NOMO-1 (cell line): ENCODE results near the gene BRMS1L.
A peak's percentile ranks its signal among the peaks of the same experiment; 100 is the strongest.
"Not testable (repeated sequence)": the region's sequence is repeated elsewhere in the genome, so short reads cannot be mapped to it uniquely, and the experiment has no call there.

ENCODE experiments used
- DNase-seq, 2 experiments: peaks; one replicate each; lab custom pipeline; 2025; ENCODE audit not compliant: unreplicated experiment in 2 of 2; lab: John Stamatoyannopoulos, UW

Gene BRMS1L

DNA sequence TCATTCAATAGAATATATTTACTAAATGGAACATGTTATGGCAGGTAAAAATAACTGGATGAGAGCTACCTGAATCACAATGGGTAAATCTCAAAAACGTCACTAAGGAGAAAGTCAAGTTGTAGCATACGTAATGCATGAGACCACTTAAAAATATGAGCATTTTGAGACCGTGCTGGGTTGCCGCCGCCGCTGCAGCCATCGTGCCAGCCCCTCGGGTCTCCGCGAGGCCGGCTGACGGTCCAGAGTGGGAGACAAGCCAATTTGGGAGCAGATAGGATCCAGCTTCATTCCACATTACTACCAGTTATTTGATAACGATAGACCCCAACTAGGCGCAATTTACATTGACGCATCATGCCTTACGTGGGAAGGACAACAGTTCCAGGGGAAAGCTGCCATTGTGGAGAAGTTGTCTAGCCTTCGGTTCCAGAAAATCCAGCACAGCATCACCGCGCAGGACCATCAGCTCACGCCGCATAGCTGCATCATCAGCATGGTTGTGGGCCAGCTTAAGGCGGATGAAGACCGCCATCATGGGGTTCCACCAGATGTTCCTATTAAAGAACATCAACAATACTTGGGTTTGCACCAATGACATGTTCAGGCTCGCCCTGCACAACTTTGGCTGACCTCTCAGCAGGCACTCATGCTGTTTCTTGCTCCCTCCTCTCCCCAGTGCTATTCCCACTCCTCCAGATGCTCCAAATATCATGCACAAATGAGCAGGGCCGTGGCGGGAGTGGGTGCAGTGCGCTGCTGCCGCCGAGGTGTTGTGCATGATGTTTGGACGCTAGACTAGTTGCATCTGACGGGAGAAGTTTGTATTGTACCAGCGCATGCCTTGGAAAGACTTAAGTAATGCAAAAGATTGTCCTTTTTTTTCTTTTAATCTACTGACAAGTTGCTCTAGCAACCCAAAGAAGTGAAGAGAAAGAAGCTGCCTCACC is 6.3 kb upstream of the BRMS1L start:
- no peak for DNase-seq

DNA sequence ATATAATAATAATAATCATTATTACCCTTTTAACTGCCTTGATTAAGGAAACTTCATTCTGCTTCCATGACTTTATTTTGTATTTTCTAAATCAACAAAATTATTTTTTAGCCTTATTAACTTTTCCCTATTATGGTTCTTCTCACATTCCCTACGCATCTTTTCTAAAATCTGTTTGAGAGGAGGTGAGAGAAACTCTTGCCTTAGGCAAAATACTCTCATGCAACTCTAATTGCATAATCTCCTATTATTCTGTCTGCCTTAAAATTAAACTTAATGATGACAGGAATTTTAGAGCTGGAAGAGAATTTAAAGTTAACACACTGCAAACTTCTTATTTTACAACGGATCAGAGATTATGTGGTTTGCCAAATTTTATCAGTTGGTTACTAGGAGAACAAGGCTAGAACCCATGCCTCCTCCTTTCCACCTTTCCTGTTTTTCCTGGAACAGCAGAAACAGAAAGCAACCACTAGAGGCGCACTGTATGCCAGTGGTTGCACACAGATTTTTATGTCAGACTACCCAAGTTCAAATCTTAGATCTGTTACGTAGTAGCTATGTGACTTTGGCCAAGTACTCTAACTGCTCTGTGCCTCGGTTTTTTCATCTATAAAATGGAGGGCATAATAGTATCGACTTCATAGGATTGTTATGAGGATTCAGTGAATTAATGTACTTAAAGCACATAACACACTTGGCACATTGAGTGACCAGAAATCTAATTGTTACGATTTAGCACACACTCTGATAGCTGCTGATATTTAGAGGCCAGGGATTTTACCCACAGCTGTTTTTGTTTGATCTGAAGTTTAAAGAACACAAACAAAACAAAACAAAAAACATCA is 4.3 kb upstream of the BRMS1L start:
- DNase-seq: peak in 1 of 2 experiments; percentile 46

DNA sequence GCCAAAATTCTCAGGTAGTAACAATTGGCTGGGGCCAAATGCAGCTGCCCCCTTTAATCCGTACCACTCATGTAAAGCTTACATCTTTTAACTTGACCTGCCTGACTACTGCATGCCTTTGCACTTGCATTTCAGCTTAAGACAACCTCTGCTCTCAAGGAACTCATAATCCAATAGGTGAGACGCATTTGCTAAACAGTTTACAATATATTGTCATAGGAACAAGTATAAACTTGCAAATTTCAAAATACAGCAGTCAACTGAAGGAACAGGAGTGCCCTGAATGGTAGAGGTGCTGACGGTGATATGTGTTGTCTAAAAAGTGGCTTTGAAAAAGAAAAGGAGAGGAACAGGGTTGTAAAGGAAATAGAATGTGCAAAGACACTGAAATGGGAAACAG is 3.6 kb upstream of the BRMS1L start:
- DNase-seq: no peak

DNA sequence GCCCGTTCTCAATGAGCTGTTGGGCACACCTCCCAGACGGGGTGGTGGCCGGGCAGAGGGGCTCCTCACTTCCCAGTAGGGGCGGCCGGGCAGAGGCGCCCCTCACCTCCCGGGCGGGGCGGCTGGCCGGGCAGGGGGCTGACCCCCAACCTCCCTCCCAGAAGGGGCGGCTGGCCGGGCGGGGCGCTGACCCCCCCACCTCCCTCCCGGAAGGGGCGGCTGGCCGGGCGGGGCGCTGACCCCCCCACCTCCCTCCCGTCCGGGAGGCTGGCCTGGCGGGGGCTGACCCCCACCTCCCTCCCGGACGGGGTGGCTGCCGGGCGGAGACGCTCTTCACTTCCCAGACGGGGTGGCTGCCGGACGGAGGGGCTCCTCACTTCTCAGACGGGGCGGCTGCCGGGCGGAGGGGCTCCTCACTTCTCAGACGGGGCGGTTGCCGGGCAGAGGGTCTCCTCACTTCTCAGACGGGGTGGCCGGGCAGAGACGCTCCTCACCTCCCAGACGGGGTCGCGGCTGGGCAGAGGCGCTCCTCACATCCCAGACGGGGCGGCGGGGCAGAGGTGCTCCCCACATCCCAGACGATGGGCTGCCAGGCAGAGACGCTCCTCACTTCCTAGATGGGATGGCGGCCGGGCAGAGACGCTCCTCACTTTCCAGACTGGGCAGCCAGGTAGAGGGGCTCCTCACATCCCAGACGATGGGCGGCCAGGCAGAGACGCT is 1.5 kb upstream of the BRMS1L start:
- not testable (repeated sequence) for DNase-seq

DNA sequence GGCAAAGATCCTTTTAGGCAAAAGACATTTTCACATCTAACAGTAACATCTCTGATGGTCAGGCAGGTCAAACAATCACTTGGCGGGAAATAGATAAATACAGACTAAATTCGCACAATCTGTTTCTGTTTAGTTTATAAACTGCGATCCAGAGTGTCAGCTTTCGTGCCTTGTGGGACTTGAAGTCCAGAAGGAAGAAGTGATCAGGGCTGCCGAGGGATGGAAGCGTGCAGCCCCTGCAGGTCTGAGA is 245 bp upstream of the BRMS1L start:
- DNase-seq: no peak

DNA sequence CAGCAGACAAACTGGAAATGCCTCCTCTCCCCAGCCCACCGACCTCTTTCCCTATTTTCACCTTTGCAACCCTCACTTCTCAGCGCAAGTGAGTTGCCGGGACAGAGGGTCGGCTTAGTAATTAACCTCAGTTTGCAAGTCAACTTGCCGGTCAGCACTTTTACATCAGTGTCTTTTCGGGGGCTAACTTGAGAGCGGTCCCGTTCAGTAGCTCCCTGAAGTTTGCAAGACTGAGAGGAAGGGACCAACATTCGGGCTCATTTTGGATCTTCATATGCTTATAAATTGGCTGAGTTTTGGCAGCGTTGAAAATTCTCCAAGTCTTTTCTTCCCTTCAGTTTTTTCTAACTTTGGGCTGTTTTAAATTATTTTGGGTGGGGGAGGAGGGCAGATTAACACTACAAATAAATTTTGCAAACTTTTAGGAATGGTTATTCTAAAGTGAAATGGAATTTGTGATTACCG is 846 bp downstream of the BRMS1L start:
- no peak for DNase-seq

DNA sequence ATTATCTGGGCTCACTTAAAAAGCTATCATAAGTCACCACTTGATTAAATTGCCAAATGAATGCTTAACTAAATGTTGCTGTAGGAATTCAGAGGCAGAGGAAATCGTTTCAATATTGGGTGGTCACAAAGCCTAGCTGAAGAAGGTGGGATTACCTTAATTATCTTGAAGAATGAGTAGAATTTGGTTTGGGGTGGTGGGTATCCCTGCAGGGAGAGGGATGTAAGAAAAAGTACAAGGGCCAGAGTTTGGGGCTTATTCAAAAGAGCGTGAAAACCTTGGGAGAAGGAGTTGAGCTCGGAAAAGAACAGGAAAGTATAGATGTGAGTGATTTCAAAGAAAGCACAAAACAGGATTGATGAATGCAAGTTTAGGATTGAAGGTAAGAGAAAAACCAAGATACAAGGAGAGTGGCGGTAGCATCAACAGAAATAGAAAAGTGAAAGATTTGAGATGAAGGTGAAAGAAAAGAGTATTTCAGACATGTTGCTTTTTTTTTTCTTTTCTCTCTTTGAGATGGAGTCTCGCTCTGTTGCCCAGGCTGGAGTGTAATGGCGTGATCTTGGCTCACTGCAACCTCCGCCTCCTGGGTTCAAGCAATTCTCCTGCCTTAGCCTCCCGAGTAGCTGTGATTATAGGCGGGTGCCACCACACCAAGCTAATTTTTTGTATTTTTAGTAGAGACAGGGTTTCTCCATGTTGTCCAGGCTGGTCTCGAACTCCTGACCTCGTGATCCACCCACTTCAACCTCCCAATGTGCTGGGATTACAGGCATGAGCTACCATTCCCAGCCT is 1.7 kb downstream of the BRMS1L start:
- no peak for DNase-seq

DNA sequence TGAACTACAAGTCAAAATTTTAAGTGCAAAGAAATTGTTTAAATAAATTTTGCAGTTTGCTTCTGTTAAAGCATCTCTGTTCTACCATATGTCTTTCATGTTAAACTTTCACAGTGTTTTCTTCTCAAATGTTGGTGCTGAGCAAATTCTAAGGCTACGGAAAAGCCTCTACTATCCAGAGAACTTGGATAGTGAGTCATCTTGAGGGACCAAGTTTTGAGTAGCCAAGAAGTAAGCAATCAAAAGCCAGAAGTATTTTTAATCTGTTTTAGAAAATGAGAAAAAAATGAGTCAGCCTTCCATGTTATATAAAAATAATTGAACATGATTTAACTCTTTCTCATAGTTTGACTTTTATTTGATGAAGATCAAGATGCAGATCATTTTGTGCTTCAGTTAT is 3.3 kb downstream of the BRMS1L start:
- DNase-seq: no peak

DNA sequence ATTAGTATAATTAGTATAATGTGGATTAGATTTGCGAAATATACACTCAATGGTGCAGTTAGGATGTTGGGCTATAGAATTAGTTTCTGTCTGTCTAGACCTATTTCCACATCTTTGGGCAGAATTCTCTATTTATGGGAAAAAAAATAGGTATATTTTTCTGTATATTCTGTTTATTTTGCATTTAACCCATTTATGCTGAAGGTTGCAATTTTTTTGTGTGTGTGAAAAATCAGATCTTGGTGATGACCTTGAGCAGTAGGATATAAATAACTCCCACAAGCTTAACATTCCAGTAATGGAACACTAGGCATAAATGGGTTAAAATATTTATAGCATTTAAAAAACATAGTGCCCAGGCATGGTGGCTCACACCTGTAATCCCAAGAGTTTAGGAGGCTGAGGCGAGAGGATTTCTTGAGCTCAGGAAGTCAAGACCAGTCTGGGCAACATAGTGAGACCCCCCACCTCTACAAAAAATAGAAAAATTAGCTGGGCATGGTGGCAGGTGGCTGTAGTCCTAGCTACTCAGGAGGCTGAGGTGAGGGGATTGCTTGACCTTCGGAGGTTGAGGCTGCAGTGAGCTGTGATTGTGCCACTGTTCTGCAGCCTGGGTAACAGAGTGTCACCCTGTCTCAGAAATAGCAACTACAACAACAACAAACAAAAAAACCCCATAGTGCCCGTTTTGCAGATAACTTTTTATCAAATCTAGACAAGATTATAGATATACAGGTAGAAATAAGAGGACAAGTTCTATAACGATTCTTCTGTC is 9.3 kb downstream of the BRMS1L start:
- DNase-seq: no peak

DNA sequence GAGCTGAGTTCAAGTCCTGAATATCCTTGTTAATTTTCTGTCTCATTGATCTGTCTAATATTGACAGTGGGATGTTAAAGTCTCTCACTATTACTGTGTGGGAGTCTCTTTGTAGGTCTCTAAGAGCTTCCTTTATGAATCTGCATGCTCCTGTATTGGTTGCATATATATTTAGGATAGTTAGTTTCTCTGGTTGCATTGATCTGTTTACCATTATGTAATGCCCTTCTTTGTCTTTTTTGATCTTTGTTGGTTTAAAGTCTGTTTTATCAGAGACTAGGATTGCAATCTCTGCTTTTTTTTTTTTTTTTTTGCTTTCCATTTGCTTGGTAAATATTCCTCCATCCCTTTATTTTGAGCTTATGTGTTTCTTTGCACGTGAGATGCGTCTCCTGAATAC is 15.6 kb downstream of the BRMS1L start:
- not testable (repeated sequence) for DNase-seq

DNA sequence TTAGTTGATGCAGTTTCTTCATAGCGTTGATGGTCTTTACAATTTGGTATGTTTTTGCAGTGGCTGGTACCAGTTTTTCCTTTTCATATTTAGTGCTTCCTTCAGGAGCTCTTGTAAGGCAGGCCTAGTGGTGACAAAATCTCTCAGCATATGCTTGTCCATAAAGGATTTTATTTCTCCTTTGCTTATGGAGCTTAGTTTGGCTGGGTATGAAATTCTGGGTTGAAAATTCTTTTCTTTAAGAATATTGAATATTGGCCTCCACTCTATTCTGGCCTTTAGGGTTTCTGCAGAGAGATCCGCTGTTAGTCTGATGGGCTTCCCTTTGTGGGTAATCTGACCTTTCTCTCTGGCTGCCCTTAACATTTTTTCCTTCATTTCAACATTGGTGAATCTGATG is 16.1 kb downstream of the BRMS1L start:
- not testable (repeated sequence) for DNase-seq

DNA sequence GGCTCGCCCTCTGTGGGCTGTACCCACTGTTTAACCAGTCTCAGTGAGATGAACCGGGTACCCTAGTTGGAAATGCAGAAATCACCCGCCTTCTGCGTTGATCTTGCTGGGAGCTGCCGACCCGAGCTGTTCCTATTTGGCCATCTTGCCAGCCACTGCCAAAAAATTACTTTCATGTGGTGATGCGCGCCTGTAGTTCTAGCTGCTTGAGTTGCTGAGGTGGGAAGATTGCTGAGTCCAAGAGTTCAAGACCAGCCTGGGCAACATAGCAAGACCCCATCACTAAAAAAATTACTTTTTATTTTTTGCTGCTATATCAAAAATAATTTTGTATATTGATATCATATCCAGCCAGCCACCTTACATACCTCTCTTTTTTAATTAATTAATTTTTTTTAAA is 18.4 kb downstream of the BRMS1L start:
- no peak for DNase-seq

DNA sequence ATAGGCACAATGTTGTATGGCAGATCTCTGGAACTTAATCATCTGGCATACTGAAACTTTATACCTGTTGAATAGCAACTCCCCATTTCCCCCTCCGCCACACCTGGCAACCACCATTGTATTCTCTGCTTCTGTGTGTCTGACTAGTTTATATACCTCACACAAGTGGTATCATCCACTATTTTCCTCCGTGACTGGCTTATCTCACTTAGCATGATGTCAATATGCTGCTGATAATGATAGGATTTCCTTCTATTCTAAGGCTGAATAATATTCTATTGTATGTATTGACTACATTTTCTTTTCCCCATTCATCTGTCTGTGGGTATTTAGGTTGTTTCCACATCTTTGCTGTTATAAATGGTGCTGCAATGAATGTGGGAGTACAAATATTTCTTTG is 21.5 kb downstream of the BRMS1L start:
- no peak for DNase-seq

DNA sequence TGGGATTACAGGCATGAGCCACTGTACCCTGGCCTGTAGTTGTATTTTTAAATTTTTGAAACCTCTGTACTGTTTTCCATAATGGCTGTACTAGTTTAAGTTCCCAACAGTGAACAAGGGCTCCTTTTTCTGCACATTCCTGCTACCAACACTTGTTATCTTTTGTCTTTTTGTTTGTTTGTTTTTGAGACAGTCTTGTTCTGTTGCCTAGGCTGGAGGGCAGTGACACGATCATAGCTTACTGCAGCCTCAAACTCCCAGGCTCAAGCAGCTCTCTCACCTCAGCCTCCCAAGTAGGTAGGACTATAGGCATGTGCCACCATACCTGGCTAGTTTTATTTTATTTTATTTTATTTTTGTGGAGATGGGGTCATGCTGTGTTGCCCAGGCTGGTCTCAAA is 23.0 kb downstream of the BRMS1L start:
- DNase-seq: no peak

DNA sequence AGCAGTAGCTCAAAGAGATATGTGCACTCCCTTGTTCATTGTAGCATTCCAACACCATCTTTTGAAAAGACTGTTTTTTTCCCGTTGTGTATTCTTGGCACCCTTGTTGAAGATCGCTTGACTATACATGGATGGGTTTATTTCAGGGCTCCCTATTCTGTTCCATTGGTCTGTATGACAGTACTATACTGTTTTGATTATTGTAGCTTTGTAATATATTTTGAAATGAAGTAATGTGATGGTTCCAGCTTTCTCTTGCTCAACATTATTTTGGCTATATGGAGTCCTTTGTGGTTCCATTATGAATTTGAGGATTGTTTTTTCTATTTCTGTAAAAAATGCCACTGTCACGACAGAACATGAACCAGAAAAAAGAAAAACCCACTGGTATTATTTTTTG is 25.7 kb downstream of the BRMS1L start:
- DNase-seq: no peak

DNA sequence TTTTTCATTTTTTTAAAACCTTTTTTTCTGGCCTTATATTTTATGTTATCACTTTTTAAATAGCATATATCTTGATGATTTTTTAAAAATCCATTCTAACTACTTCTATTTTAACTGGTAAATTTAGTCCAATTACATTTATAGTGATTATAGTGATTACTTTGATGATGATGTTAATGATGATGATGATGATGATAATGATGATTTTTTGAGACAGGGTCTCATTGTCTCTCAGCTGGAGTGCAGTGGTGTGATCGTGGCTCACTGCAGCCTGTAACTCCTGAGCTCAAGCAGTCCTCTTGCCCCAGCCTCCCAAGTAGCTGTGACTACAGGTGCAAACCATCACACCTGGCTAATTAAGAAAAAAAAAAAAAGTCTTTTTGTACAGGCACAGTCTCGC is 27.1 kb downstream of the BRMS1L start:
- no peak for DNase-seq

DNA sequence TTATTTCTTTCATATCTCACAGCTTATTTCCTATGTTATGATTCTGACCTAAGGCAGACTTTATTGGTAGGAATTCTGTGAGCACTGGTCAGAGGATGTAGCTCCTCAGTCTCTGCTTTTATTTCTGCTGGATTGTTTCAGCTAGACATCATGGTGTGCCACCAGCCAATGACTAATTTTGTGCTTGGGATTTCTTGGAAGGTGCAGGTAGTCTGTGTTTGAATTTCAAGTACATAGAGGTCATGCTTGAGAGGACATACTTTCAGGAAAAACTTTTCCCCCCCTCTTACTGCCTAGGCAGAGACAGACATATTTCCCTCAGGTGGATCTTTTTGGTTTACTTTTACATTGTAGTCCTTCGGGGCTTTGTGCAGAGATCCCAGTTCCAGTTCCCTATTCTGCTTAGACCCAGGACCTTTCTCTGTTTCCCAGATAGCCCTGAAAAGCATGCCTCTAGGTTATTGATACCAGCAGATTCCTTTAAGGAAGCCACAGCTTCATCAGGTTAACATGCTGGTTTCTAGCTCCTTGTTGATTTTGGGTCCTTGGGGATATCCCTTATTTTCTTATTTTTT is 28.6 kb downstream of the BRMS1L start:
- no peak for DNase-seq

DNA sequence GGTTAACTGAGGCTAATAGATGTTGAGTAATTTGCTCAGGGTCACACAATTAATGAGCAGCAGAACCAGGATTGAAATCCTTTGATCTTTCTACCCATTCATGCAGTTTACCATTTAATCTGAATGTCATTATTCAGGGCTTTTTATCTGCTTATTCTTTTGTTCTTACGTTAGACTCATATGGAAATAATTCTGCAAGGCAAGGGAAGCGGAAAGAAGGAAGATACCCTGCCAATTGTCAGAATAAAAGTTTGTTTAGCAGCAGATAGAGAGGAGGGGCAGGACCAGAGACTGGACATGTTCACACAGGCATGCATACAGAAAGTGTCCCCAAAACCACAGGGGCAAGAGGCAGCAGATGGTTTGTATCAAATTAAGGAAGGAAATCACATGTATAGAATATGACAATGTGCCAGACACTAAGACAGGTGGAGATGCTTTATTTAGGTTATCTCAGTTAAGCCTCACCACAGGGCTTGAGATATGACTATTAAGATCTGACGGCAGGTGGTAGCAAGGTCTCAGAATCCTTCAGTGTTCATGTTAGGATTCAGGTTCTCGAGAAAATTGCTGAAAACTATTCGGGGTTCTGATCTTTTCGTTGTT is 29.8 kb downstream of the BRMS1L start:
- DNase-seq: peak; percentile 4 to 19
